K562 (cell line): ENCODE measurements around the gene TRMT2A. TPM values are rescaled to one million over a fixed set of nuclear protein-coding genes. Genes with fewer than 3 reads are reported as not detected.

Experiments
- ARHGAP35 ChIP-seq: fragments of 450-650 bp; IDR thresholded peaks from 2 replicates; pipeline ENCODE4 v1.6.1; 2018; ENCODE audit not compliant: partially characterized antibody
- ASH1L ChIP-seq: fragments of 450-650 bp; IDR thresholded peaks from 2 replicates; pipeline ENCODE4 v1.6.1; 2018; ENCODE audit warnings: borderline replicate concordance, mild to moderate bottlenecking, low read depth; ENCODE audit not compliant: partially characterized antibody
- BRCA1 ChIP-seq, 2 experiments: fragments of 450-650 bp in 1 of 2; sonication (generic) in 1 of 2; formaldehyde crosslinking in 1 of 2; IDR thresholded peaks; 2 replicates each; pipeline versions ENCODE4 v1.5.0 to v1.6.1; 2017 to 2020; ENCODE audit warnings: mild to moderate bottlenecking in 1 of 2, missing genetic modification reagents in 1 of 2
- CHD4 ChIP-seq: fragments of 200-600 bp; sonication (generic); IDR thresholded peaks from 3 replicates; pipeline ENCODE4 v1.6.1; 2012; ENCODE audit warnings: low read depth, mild to moderate bottlenecking, mixed read lengths, low read length, inconsistent platforms; ENCODE audit not compliant: insufficient read depth, insufficient replicate concordance, poor library complexity, severe bottlenecking
- CREB1 ChIP-seq, 2 experiments: sonication (generic) in 1 of 2; formaldehyde crosslinking in 1 of 2; IDR thresholded peaks; 2 replicates each; pipeline versions ENCODE4 v1.6.1 to v1.8.0; 2012 to 2022; ENCODE audit warnings: inconsistent platforms in 1 of 2, mild to moderate bottlenecking in 1 of 2, missing genetic modification reagents in 1 of 2, moderate library complexity in 1 of 2
- LCOR ChIP-seq: sonication (generic); formaldehyde crosslinking; IDR thresholded peaks from 2 replicates; pipeline ENCODE4 v1.8.0; 2022; ENCODE audit warnings: mild to moderate bottlenecking, missing genetic modification reagents
- LEF1 ChIP-seq: fragments of 450-650 bp; IDR thresholded peaks from 2 replicates; pipeline ENCODE4 v1.6.1; 2016; ENCODE audit warnings: mild to moderate bottlenecking
- MED1 ChIP-seq: sonication (generic); formaldehyde crosslinking; IDR thresholded peaks from 2 replicates; pipeline ENCODE4 v1.8.1; 2023; ENCODE audit warnings: missing genetic modification reagents, borderline replicate concordance
- POLR2A ChIP-seq: fragments of 450-650 bp; conservative IDR thresholded peaks from 2 replicates; pipeline ENCODE4 v1.6.1; 2016
- SIRT6 ChIP-seq: IDR thresholded peaks from one replicate; pipeline ENCODE4 v1.6.1; 2012; ENCODE audit warnings: low read depth, mild to moderate bottlenecking, control low read depth, inconsistent platforms, low read length, moderate library complexity
- TBL1XR1 ChIP-seq, 2 experiments: IDR thresholded peaks; 2 replicates each; pipeline ENCODE4 v1.6.1; 2012; ENCODE audit warnings: improper control_type of control experiment in 2 of 2, low read length in 2 of 2, mild to moderate bottlenecking in 1 of 2
- TSHZ1 ChIP-seq: fragments of 250-450 bp; sonication (Bioruptor Pico); IDR thresholded peaks from 2 replicates; pipeline ENCODE4 v1.4.0; 2020; ENCODE audit warnings: mild to moderate bottlenecking, moderate library complexity
- ZHX1 ChIP-seq: fragments of 150-350 bp; conservative IDR thresholded peaks from 2 replicates; pipeline ENCODE4 v1.6.1; 2014; ENCODE audit warnings: low read length
- polyA plus RNA-seq, 8 experiments: library from polyadenylated mRNA; depleted of rRNA in 4 of 8; stranded (reverse) in 5 of 8; unstranded in 3 of 8; fragments of >200 nt; fragmentation: Nextera tagmentation in 2 of 8; fragmentation: Illumina TruSeq in 1 of 8; extraction: Ambion mirVana in 2 of 8; extraction: Trizol in 1 of 8; gene quantifications; 2 replicates each; pipeline versions ENCODE4 v1.2.1 to v1.2.3, GENCODE V29; 2011 to 2014; ENCODE audit warnings: inconsistent platforms in 1 of 8, missing spikeins in 1 of 8
- total RNA-seq, 7 experiments: library from RNA; depleted of rRNA in 6 of 7; stranded (reverse); fragments of >200 nt in 6 of 7; fragmentation: Illumina TruSeq in 2 of 7; extraction: Trizol in 2 of 7; gene quantifications; 2 replicates each; pipeline versions ENCODE4 v1.2.1 to v1.2.3, GENCODE V29; 2011 to 2021; ENCODE audit warnings: low replicate concordance in 1 of 7

Gene TRMT2A
- total and polyA plus RNA-seq, 9 of the 15 experiments (the other 6 are each of a cell fraction or from before 2014, with no cell fraction given): 1.6 to 265 (median 140) TPM

- TF ChIP-seq TSHZ1 (CRISPR knock-in tag) (no peak), LEF1 (0 out of 2 replicates have a peak, but pooled peaks have one; percentile 1), POLR2A (no peak), MED1 (CRISPR knock-in tag) (no peak), BRCA1 (IDR thresholded peaks at IDR 0.05) (no peak), BRCA1 (CRISPR knock-in tag; IDR thresholded peaks at IDR 0.05) (no peak), SIRT6 (no peak), ZHX1 (no peak), TBL1XR1 (IDR thresholded peaks at IDR 0.05; ENCODE audit: low read length in 2 of 2) (0 out of 4 replicates have a peak, but pooled peaks of 1 of the 2 experiments have one; percentile 4), CREB1 (IDR thresholded peaks at IDR 0.05) (peak; percentile 13; the same call in 1 of the 2 replicates), CREB1 (CRISPR knock-in tag; IDR thresholded peaks at IDR 0.05) (no peak), CHD4 (no peak), ARHGAP35 (no peak), ASH1L (no peak), LCOR (CRISPR knock-in tag) (no peak)
Measured at GRCh38 chr22:20128619-20128901, 11.5 kb upstream of the TRMT2A start (continued).
